Caco-2 (cell line): ENCODE data around the gene LYPD4. TPM values are rescaled to one million over a fixed set of nuclear protein-coding genes. Genes with fewer than 3 reads are reported as not detected.
"Not testable (repeated sequence)": the region's sequence is repeated elsewhere in the genome, so short reads cannot be mapped to it uniquely, and the experiment has no call there.

Experiments used
- BruUV-seq: library from RNA; stranded (reverse); fragments of 400-500 nt; replicated peaks from 2 replicates; lab custom pipeline; 2021; lab: Mats Ljungman, UMichigan
- CTCF ChIA-PET: fragments of 300-600 bp; sonication (Branson Sonifier 250); formaldehyde crosslinking; loops from one replicate; lab custom pipeline; 2022; ENCODE audit warnings: antibody characterized with exemption; lab: Charles Lee
- POLR2A ChIA-PET: fragments of 300-600 bp; sonication (Branson Sonifier 250); formaldehyde crosslinking; loops from one replicate; lab custom pipeline; 2022; ENCODE audit warnings: antibody characterized with exemption; lab: Charles Lee
- DNase-seq, 2 experiments: peaks; one replicate each; pipeline versions ENCODE4 v3.0.0 to v3.0.0-alpha.2; 2020 to 2022
- H3K27me3 ChIP-seq: replicated peaks from 2 replicates; pipeline ENCODE4 v1.6.0; 2011; ENCODE audit warnings: low read length; ENCODE audit not compliant: control insufficient read depth, insufficient read depth
- H3K36me3 ChIP-seq: 2 replicates; pipeline ENCODE4 v1.5.1; 2011; ENCODE audit warnings: low read length; ENCODE audit not compliant: control insufficient read depth, insufficient read depth
- H3K4me1 ChIP-seq: fragments of 250-450 bp; sonication (Bioruptor Pico); 2 replicates; pipeline ENCODE4 v1.5.1; 2020; ENCODE audit warnings: mild to moderate bottlenecking
- H3K4me3 ChIP-seq: 2 replicates; pipeline ENCODE4 v1.5.1; 2011; ENCODE audit warnings: low read depth, mild to moderate bottlenecking, control low read depth, low read length
- H3K9me3 ChIP-seq: fragments of 250-450 bp; sonication (Bioruptor Pico); 2 replicates; pipeline ENCODE4 v1.5.1; 2020; ENCODE audit warnings: mild to moderate bottlenecking, moderate library complexity
- H3K27ac Mint-ChIP-seq: one replicate; pipeline ENCODE4 v1.8.0; 2022; ENCODE audit warnings: mixed read lengths; ENCODE audit not compliant: unreplicated experiment
- H3K27me3 Mint-ChIP-seq: one replicate; pipeline ENCODE4 v1.8.0; 2022; ENCODE audit warnings: mixed read lengths; ENCODE audit not compliant: insufficient read depth, unreplicated experiment
- H3K36me3 Mint-ChIP-seq: one replicate; pipeline ENCODE4 v1.8.0; 2022; ENCODE audit warnings: mild to moderate bottlenecking, mixed read lengths; ENCODE audit not compliant: insufficient read depth, unreplicated experiment
- H3K4me1 Mint-ChIP-seq: one replicate; pipeline ENCODE4 v1.8.0; 2022; ENCODE audit warnings: low read depth, mixed read lengths; ENCODE audit not compliant: unreplicated experiment
- H3K4me3 Mint-ChIP-seq: one replicate; pipeline ENCODE4 v1.8.0; 2022; ENCODE audit warnings: mild to moderate bottlenecking, moderate library complexity, mixed read lengths; ENCODE audit not compliant: unreplicated experiment
- H3K9me3 Mint-ChIP-seq: one replicate; pipeline ENCODE4 v1.8.0; 2022; ENCODE audit warnings: mixed read lengths; ENCODE audit not compliant: unreplicated experiment
- CTCF ChIP-seq, 2 experiments: fragments of 200-600 bp in 1 of 2; IDR thresholded peaks; 1 replicate in 1 of 2; 2 replicates in 1 of 2; pipeline versions ENCODE4 v1.5.1 to v1.8.0; 2011 to 2022; ENCODE audit warnings: antibody characterized with exemption in 1 of 2, control low read depth in 1 of 2, inconsistent platforms in 1 of 2, low read depth in 1 of 2, low read length in 1 of 2, mild to moderate bottlenecking in 1 of 2, moderate library complexity in 1 of 2; ENCODE audit not compliant: insufficient read depth in 1 of 2, severe bottlenecking in 1 of 2, unreplicated experiment in 1 of 2
- intact Hi-C: fragments of 100-400 bp; cut with micrococcal nuclease; formaldehyde crosslinking; loops from one replicate; pipeline ENCODE4 v1.10.0; 2022; ENCODE audit not compliant: unreplicated experiment
- total RNA-seq: library from RNA; stranded (reverse); gene quantifications from 2 replicates; pipeline ENCODE4 v1.2.3, GENCODE V29; 2022

LYPD4 gene
- total RNA-seq, 1 experiment from 2014 or later = not detected

GRCh38 chr19:41795031-41795461 lies 49.4 kb downstream of the LYPD4 start:
- BruUV-seq = no TSS peak
- H3K9me3 Mint-ChIP-seq = no peaks in the 10 kb centered on the region
- ChIA-PET POLR2A (no interaction called here), CTCF (interaction anchor here (0.5 to 1.9 kb wide), 7 partner anchors 8 to 673 kb away, joined by 3 to 11 read pairs (median 5); no protein-coding TSS in a partner anchor)
- Histone ChIP-seq H3K4me1 (peaks cover 25% of the 10 kb centered on the region), H3K27me3 (no peaks in the 10 kb centered on the region), H3K36me3 (no peaks in the 10 kb centered on the region), H3K9me3 (no peaks in the 10 kb centered on the region), H3K4me3 (no peak overlapping the region)
- intact Hi-C loops = loop anchor here (1.0 kb wide), 1 partner anchor 26 kb away; no protein-coding TSS in a partner anchor
- peak; percentile 68 to 71 for DNase-seq
- H3K4me1 Mint-ChIP-seq = peaks cover 24% of the 10 kb centered on the region
- TF ChIP-seq CTCF (IDR thresholded peaks at IDR 0.05; ENCODE audit: insufficient read depth in 1 of 2, low read depth in 1 of 2, low read length in 1 of 2, severe bottlenecking in 1 of 2, unreplicated experiment in 1 of 2) = peak; percentile 73 to 87
- H3K36me3 Mint-ChIP-seq = no peaks in the 10 kb centered on the region
- no peaks in the 10 kb centered on the region for H3K27me3 Mint-ChIP-seq
- no peak overlapping the region for H3K27ac Mint-ChIP-seq
- H3K4me3 Mint-ChIP-seq = no peak overlapping the region

GRCh38 chr19:41793414-41793727 lies 51.1 kb downstream of the LYPD4 start:
- intact Hi-C loops = no loop called here
- DNase-seq = no peak
- Mint-ChIP-seq H3K27me3 (no peaks in the 10 kb centered on the region), H3K9me3 (no peaks in the 10 kb centered on the region), H3K36me3 (no peaks in the 10 kb centered on the region), H3K4me3 (no peak overlapping the region), H3K4me1 (peaks cover 15% of the 10 kb centered on the region), H3K27ac (no peak overlapping the region)
- Histone ChIP-seq H3K36me3 (no peaks in the 10 kb centered on the region), H3K4me3 (no peak overlapping the region), H3K9me3 (no peaks in the 10 kb centered on the region), H3K4me1 (peaks cover 12% of the 10 kb centered on the region), H3K27me3 (no peaks in the 10 kb centered on the region)
- ChIA-PET POLR2A (no interaction called here), CTCF (interaction anchor here (1.0 to 2.7 kb wide), 3 partner anchors 28 to 42 kb away, joined by 3 to 23 read pairs (median 17); no protein-coding TSS in a partner anchor)
- BruUV-seq = no TSS peak
- TF ChIP-seq CTCF (IDR thresholded peaks at IDR 0.05; ENCODE audit: insufficient read depth in 1 of 2, low read depth in 1 of 2, low read length in 1 of 2, severe bottlenecking in 1 of 2, unreplicated experiment in 1 of 2) = no peak

- no TSS peak for BruUV-seq
- H3K9me3 Mint-ChIP-seq = no peaks in the 10 kb centered on the region
- H3K36me3 ChIP-seq = no peaks in the 10 kb centered on the region
- H3K9me3 ChIP-seq = no peaks in the 10 kb centered on the region
- intact Hi-C loops = no loop called here
- POLR2A ChIA-PET = no interaction called here
- H3K4me1 ChIP-seq = peaks cover 12% of the 10 kb centered on the region
- peak in 1 of 2 experiments; percentile 31 for TF ChIP-seq CTCF (IDR thresholded peaks at IDR 0.05; ENCODE audit: insufficient read depth in 1 of 2, low read depth in 1 of 2, low read length in 1 of 2, severe bottlenecking in 1 of 2, unreplicated experiment in 1 of 2)
- H3K4me3 Mint-ChIP-seq = no peak overlapping the region
- no peaks in the 10 kb centered on the region for H3K36me3 Mint-ChIP-seq
- CTCF ChIA-PET = interaction anchor here (0.6 to 2.7 kb wide), 7 partner anchors 13 to 86 kb away, joined by 3 to 23 read pairs (median 3); no protein-coding TSS in a partner anchor
- H3K27ac Mint-ChIP-seq = no peak overlapping the region
- DNase-seq = peak in 1 of 2 experiments; percentile 34
- peaks cover 15% of the 10 kb centered on the region for H3K4me1 Mint-ChIP-seq
- H3K27me3 ChIP-seq = no peaks in the 10 kb centered on the region
- H3K4me3 ChIP-seq = no peak overlapping the region
- H3K27me3 Mint-ChIP-seq = no peaks in the 10 kb centered on the region
Measured at GRCh38 chr19:41792513-41793413, 51.7 kb downstream of the LYPD4 start.

GRCh38 chr19:41789053-41789452 lies 55.4 kb downstream of the LYPD4 start:
- H3K9me3 ChIP-seq, H3K4me3 ChIP-seq, H3K27me3 Mint-ChIP-seq, H3K9me3 Mint-ChIP-seq, intact Hi-C loops, H3K27ac Mint-ChIP-seq, H3K36me3 ChIP-seq, H3K27me3 ChIP-seq, DNase-seq, POLR2A ChIA-PET, H3K4me3 Mint-ChIP-seq, H3K36me3 Mint-ChIP-seq, BruUV-seq: not testable (repeated sequence)
- CTCF ChIA-PET = interaction anchor here (0.6 to 0.8 kb wide), 2 partner anchors 15 to 346 kb away, joined by 3 to 6 read pairs; no protein-coding TSS in a partner anchor
- H3K4me1 Mint-ChIP-seq = peaks cover 24% of the 10 kb centered on the region
- H3K4me1 ChIP-seq = peaks cover 14% of the 10 kb centered on the region
